ENCODE measurements around the gene SFXN3. TPM values are rescaled to one million over a fixed set of nuclear protein-coding genes. Genes with fewer than 3 reads are reported as not detected.

The SFXN3 gene
- total RNA-seq, 1 donor from 2014 or later: 15.3 TPM

DNA sequence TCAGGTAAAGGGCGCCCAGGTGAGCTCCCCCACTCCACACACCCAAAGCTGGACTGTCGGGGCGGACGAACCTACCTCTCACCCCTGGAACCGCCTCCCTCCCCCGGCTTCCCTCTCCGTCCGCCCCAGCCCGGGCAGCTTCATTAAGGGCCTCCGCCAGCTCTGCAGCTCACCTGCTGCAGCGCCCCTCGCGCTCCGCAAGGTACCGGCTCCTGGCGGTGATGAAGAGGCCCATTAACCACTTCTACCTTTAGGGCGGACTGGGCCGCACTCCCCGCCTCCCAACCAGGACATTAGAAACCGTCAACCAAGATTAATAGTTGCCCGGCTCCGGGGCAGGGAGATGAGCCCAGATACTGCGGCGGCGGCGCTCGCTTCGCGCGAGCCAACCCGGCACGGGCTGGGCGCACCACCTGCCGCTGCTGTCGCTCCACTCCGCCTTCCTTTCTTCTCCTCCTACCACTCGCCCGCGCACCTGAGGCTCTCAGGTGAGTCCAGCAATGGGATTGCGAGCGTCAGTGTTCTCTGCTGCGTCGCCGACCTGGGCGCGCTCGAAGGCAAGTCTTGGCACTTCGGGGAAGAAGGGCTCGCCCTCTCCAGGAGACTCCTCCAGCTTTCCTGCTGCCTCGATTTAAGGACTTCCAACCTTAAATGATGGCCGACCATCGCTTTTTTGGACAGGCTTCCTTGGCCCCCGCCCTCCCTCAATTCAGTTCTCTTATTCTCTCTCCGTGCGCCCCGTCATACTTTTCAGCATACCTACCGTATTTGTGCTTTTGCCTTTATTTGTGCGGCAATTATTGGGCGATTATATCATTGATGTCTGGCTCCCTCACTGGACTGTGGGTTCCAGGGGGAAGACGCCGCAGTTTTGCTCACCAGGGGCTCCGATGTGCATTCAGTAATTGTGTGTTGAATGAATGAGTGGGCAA, 17.2 kb downstream of the SFXN3 start:
- no peak for DNase-seq (ENCODE audit: extremely low spot score, unreplicated experiment)
- Mint-ChIP-seq H3K9me3 (no peaks in the 10 kb centered on the region), H3K4me1 (ENCODE audit: unreplicated experiment) (peaks cover 35% of the 10 kb centered on the region), H3K36me3 (no peaks in the 10 kb centered on the region), H3K4me3 (peak overlapping the region; percentile 77), H3K27me3 (peaks cover 72% of the 10 kb centered on the region), H3K27ac (peak overlapping the region; percentile 4)
- TF ChIP-seq, protein P1, sequence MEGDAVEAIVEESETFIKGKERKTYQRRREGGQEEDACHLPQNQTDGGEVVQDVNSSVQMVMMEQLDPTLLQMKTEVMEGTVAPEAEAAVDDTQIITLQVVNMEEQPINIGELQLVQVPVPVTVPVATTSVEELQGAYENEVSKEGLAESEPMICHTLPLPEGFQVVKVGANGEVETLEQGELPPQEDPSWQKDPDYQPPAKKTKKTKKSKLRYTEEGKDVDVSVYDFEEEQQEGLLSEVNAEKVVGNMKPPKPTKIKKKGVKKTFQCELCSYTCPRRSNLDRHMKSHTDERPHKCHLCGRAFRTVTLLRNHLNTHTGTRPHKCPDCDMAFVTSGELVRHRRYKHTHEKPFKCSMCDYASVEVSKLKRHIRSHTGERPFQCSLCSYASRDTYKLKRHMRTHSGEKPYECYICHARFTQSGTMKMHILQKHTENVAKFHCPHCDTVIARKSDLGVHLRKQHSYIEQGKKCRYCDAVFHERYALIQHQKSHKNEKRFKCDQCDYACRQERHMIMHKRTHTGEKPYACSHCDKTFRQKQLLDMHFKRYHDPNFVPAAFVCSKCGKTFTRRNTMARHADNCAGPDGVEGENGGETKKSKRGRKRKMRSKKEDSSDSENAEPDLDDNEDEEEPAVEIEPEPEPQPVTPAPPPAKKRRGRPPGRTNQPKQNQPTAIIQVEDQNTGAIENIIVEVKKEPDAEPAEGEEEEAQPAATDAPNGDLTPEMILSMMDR (conservative IDR thresholded peaks at IDR 0.05): no peak

DNA sequence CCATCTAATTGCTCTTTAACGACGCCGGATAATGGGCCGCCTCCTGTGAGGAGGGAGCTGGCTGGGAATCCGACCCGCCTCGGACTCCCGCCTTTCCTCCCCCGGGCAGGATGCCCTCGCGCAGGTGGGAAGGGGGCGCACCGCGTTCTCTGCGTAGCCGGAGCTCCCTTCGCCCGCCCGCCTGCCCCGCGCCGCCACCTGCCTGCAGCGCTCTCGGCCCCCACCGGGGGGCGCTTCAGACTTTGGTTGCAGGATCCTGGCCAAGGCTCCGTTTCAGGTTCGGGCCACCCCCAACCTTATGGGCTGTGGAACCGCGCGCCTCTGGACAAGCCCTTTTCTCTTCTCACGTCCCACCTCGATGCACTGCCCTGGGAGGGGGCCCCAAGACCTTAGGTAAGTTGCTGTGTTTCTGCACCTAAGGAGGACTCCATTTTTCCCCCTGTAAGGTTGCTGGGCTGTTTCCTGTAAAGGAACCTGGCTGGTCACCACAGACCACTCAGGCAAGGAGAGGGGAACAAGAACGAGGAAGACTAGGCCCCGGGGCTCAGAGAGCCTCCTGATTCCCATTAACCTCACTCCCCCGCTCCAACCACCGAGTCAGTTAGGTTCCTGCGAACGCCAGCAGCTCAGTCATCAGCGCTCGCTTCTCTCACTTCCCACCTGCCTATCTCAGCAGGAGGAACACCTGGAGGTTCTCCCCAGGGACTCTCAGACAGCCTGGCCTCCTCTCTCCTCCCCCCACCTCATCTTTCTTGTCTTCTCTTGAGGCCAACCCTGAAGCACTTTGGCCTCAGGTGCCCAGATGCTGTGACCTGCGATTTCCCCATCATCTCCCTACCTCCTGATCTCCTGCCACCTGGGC, 19.4 kb downstream of the SFXN3 start:
- peak; percentile 87 for DNase-seq (ENCODE audit: extremely low spot score, unreplicated experiment)
- peak overlapping the region; percentile 54 for H3K4me3 Mint-ChIP-seq
- peaks cover 69% of the 10 kb centered on the region for H3K27me3 Mint-ChIP-seq
- peaks cover 26% of the 10 kb centered on the region for H3K4me1 Mint-ChIP-seq (ENCODE audit: unreplicated experiment)
- H3K9me3 Mint-ChIP-seq: no peaks in the 10 kb centered on the region
- TF ChIP-seq, protein P1 (conservative IDR thresholded peaks at IDR 0.05): peak; percentile 86
- peaks cover 4% of the 10 kb centered on the region for H3K36me3 Mint-ChIP-seq
- no peak overlapping the region for H3K27ac Mint-ChIP-seq

DNA sequence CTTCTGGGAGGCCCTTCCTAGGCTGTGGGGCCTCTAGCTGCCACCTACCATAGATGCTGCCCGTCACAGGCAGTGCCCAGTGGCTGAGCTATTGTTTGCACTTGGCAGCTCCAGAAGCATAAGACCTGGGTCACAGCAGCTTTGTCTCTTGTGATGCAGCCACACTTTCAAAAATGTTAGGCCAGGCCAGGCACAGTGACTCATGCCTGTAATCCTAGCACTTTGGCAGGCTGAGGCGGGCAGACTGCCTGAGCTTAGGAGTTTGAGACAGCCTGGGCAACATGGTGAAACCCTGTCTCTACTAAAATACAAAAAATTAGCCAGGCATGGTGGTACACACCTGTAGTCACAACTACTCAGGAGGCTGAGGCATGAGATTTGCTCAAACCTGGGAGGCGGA, 21.3 kb downstream of the SFXN3 start:
- Mint-ChIP-seq H3K4me1 (ENCODE audit: unreplicated experiment) (peaks cover 17% of the 10 kb centered on the region), H3K36me3 (peaks cover 4% of the 10 kb centered on the region), H3K4me3 (no peak overlapping the region), H3K9me3 (no peaks in the 10 kb centered on the region), H3K27me3 (peaks cover 51% of the 10 kb centered on the region), H3K27ac (no peak overlapping the region)
- no peak for DNase-seq (ENCODE audit: extremely low spot score, unreplicated experiment)
- TF ChIP-seq, protein P1 (conservative IDR thresholded peaks at IDR 0.05): no peak

DNA sequence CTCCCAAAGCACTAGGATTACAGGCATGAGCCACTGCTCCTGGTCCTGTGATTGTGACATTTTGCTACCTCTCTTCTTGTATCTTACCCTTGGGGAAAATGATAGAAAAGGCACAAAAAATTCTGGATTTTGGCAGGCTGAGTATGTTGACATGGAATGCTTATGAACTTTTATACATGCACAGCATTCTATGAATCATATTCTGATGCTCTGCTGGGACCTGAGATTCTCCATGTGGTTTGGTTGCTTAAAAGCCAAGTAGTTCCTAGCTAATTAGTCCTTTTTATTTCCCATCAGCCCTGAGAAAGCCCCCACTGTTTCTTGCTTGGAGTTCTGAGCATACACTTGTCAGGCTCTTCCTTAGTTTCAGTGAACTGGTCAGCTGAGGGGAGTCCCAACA, 22.5 kb downstream of the SFXN3 start:
- H3K27me3 Mint-ChIP-seq: peaks cover 38% of the 10 kb centered on the region
- H3K4me1 Mint-ChIP-seq (ENCODE audit: unreplicated experiment): peaks cover 12% of the 10 kb centered on the region
- DNase-seq (ENCODE audit: extremely low spot score, unreplicated experiment): no peak
- H3K27ac Mint-ChIP-seq: no peak overlapping the region
- H3K36me3 Mint-ChIP-seq: peaks cover 4% of the 10 kb centered on the region
- no peak overlapping the region for H3K4me3 Mint-ChIP-seq
- TF ChIP-seq, protein P1 (conservative IDR thresholded peaks at IDR 0.05): no peak
- no peaks in the 10 kb centered on the region for H3K9me3 Mint-ChIP-seq

DNA sequence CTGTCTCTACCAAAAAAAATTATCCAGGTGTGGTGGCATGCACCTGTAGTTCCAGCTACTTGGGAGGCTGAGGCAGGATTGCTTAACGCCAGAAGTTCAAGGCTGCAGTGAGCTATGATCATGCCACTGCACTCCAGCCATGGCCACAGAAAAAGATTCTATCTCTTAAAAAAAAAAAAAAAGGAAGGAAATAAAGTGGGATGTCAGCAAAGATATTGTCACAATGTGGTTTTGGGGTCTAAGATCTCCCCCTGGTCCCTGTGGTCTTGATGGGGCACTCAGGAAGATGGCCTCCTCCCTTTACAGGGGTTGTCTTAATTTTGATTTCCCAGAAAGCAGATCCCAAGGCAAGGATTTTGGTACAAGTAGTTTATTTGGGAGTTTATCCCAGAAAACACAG, 23.3 kb downstream of the SFXN3 start:
- peaks cover 4% of the 10 kb centered on the region for H3K36me3 Mint-ChIP-seq
- no peak overlapping the region for H3K4me3 Mint-ChIP-seq
- DNase-seq (ENCODE audit: extremely low spot score, unreplicated experiment): no peak
- peaks cover 10% of the 10 kb centered on the region for H3K4me1 Mint-ChIP-seq (ENCODE audit: unreplicated experiment)
- TF ChIP-seq, protein P1 (conservative IDR thresholded peaks at IDR 0.05): no peak
- peaks cover 30% of the 10 kb centered on the region for H3K27me3 Mint-ChIP-seq
- H3K9me3 Mint-ChIP-seq: no peaks in the 10 kb centered on the region
- H3K27ac Mint-ChIP-seq: no peak overlapping the region

All from type B pancreatic cell (in vitro differentiated cells).